HG03175 (cell line): Measurements from ENCODE around the gene RAD51D.
"Not testable (repeated sequence)": the region's sequence is repeated elsewhere in the genome, so short reads cannot be mapped to it uniquely, and the experiment has no call there.

Experiments
- ATAC-seq: cut with Tn5 transposase; IDR thresholded peaks from one replicate; pipeline ENCODE4 v1.9.1; 2021; ENCODE audit warnings: mild to moderate bottlenecking, moderate library complexity; ENCODE audit not compliant: unreplicated experiment

RAD51D gene

GRCh38 chr17:35142467-35142796, 22.8 kb upstream of the RAD51D start:
- ATAC-seq = no peak

- ATAC-seq = peak; percentile 90
Observed at GRCh38 chr17:35141681-35142466, 22.2 kb upstream of the RAD51D start, which contains the start of gene NLE1. Gene NLE1 (minus strand): TSS chr17:35142303. CDS start chr17:35142275, 28 bp downstream.

- no peak for ATAC-seq
Observed at GRCh38 chr17:35138218-35138617, 18.6 kb upstream of the RAD51D start.

GRCh38 chr17:35135322-35135721, 15.7 kb upstream of the RAD51D start:
- no peak for ATAC-seq

GRCh38 chr17:35132816-35133550, 13.3 kb upstream of the RAD51D start:
- no peak for ATAC-seq

- ATAC-seq = no peak
Observed at GRCh38 chr17:35132099-35132498, 12.4 kb upstream of the RAD51D start.

- ATAC-seq = no peak
Observed at GRCh38 chr17:35130392-35130791, 10.7 kb upstream of the RAD51D start.

- no peak for ATAC-seq
Observed at GRCh38 chr17:35129973-35130351, 10.3 kb upstream of the RAD51D start.

- no peak for ATAC-seq
Observed at GRCh38 chr17:35129154-35129972, 9.7 kb upstream of the RAD51D start.

DNA sequence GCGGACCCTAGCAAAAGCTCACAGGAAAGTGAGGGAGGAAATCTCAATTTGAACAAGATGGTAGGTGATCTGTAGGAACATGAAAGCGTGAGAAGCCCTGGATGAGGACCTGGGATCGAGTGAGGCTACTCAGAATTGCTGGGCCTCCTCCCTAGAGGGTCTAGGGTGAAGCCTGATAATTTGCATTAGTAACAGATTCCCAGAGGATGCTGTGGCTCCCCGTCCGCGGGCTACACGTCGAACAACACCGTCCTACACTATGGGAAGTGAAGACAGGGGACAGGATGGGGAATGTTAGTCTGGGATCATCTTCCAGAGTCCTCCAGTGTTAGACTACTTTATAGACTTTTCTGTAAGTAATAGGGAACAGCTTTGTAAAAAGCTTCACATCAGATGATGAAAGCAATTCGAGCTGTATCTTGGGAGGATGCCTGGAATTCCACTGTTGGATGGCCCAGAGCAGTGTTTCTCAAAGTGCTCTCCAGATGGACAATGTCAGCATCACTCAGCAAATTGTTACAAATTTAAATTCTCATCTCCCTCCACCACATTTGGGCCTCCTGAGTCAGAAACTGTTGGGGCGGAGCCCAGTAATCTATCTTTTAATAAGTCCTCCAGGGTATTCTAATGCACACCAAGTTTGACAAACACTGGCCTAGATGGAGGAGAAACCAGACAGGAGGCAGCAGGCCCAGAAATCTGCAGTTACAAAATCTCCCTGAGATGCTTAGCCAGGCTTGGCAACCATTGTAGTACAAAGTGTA, 8.3 kb upstream of the RAD51D start:
- ATAC-seq = no peak

DNA sequence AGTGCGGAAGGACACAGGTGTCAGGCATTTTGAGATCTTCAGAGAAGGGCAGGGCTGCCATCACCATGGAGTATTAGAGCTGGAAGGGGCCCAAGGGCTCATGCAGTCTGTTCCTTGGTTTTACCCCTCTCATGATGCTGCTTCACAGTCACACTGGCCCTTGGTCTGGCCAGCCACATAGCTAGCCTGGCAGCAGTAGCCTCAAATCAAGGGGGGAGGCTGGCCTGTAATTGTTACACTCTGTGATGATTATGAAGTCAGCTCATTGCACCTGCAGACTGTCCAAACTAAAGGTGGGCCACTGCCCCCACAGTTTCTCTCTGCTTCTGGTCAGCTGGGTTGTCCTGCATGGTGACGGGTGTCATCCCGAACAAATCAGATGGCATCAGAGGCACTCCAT, 1.7 kb upstream of the RAD51D start, which contains the start of gene FNDC8:
FNDC8 (plus strand) TSS at position 301 of the 400 bp plus-strand sequence; CDS start at position 380, 79 bp downstream.
- no peak for ATAC-seq

GRCh38 chr17:35117984-35118383, 1.7 kb downstream of the RAD51D start:
- ATAC-seq = no peak

DNA sequence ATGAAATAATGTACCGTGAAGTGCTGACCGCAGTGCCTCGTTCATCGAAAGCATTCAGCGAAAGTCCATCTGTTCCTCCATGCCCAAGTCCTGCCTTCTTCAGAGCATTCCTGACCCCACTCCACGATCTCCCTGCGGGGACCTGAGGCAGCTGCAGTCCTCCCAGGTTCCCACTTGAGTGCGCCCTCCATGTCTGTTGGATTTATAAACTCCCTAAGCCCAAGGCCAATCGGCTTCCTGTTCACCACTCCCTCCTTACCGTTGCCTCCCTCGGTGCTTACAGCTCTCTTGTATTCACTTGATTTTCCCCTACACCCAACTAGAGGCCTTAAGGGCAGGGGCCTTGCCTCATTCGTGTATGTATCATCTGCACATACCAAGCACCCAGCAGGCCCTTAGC, 2.8 kb downstream of the RAD51D start:
- ATAC-seq = no peak

- ATAC-seq = not testable (repeated sequence)
Observed at GRCh38 chr17:35110791-35111190, 8.9 kb downstream of the RAD51D start.

- ATAC-seq = no peak
Observed at GRCh38 chr17:35104844-35105450, 14.7 kb downstream of the RAD51D start.

- ATAC-seq = no peak
Observed at GRCh38 chr17:35103271-35103670, 16.4 kb downstream of the RAD51D start.

DNA sequence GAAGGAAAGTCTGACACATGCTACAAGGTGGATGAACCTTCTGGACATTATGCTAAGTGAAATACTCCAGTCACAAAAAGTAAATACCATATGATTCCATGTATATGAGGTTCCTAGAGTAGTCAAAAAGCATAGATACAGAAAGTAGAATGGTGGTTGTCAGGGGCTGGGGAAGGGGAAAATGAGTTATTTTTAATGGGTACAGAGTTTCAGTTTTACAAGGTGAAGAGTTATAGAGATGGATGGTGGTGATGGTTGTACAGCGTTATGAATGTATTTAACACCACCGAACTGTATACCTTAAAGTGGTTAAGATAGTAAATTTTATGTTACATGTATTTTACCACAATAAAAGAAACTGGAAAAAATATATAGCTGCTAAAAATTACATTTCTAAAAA, 17.9 kb downstream of the RAD51D start:
- no peak for ATAC-seq

- ATAC-seq = no peak
Observed at GRCh38 chr17:35101036-35101435, 18.6 kb downstream of the RAD51D start.

DNA sequence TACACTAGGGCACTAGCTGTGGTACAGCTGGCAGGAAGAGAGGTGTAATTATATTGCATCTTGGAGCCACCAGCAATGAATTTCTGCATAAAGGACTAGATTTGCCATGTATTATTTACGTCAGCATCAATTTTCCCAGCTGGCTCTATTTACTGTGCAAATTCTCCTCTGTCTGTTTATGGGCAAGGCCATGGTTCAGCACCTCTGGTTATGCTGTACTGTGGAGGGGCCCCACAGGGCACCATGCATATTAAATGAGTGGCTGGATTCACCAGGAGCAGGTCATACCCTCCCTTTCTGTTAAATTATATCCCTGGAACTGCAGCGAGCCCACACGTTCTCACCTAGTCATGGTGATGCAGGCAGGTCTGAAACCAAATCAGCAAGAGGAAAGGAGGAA, 19.8 kb downstream of the RAD51D start:
- no peak for ATAC-seq

DNA sequence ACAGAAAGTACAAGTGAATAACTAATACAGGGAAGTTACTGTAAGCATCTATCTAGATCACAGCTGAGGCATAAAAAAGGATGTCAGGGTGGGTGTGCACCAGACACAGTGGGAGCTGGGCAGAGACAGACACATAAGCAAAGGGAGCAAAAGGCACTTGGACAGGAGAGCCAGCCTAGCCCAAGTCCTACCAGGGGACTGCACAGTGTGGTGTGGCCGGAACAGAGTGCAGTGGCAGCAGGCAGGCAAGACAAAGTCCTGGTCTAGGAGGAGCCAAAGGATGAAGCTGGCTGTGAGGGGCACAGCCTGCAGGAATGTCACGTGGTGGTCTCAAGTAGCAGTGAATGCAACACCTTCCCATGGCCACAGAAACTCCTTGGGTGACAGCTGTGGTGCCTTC, 21.9 kb downstream of the RAD51D start:
- no peak for ATAC-seq
